AG09309 (cell line): ENCODE data around the gene SRPK1.

Experiments
- DNase-seq: peaks from one replicate; pipeline ENCODE4 v3.0.0-alpha.2; 2010; ENCODE audit warnings: low read depth
- H3K4me3 ChIP-seq: 2 replicates; pipeline ENCODE4 v1.5.1; 2011; ENCODE audit warnings: mild to moderate bottlenecking, low read depth, low read length, moderate library complexity; ENCODE audit not compliant: control insufficient read depth
- TF ChIP-seq, protein P1 (sequence below): IDR thresholded peaks from 2 replicates; pipeline ENCODE4 v1.5.1; 2011; ENCODE audit warnings: mild to moderate bottlenecking, low read depth, low read length, inconsistent platforms; ENCODE audit not compliant: insufficient read depth, control insufficient read depth; ENCODE audit errors: missing control alignments

The SRPK1 gene

DNA sequence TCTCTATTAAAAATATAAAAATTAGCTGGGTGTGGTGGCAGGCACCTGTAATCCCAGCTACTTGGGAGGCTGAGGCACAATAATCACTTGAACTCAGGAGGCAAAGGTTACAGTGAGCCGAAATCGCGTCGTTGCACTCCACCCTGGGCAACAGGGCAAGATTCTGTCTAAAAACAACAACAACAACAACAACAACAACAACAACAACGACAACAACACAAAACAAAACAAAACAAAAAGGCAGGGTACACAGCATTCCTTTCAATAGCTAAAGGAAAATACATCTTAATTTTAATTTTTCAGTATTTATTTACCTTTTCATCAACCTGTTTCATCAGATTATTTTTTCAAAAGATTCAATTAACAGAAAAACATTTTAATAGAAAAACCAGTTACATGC is 28.4 kb downstream of the SRPK1 start:
- H3K4me3 ChIP-seq: no peak overlapping the region
- no peak for DNase-seq
- TF ChIP-seq, protein P1, sequence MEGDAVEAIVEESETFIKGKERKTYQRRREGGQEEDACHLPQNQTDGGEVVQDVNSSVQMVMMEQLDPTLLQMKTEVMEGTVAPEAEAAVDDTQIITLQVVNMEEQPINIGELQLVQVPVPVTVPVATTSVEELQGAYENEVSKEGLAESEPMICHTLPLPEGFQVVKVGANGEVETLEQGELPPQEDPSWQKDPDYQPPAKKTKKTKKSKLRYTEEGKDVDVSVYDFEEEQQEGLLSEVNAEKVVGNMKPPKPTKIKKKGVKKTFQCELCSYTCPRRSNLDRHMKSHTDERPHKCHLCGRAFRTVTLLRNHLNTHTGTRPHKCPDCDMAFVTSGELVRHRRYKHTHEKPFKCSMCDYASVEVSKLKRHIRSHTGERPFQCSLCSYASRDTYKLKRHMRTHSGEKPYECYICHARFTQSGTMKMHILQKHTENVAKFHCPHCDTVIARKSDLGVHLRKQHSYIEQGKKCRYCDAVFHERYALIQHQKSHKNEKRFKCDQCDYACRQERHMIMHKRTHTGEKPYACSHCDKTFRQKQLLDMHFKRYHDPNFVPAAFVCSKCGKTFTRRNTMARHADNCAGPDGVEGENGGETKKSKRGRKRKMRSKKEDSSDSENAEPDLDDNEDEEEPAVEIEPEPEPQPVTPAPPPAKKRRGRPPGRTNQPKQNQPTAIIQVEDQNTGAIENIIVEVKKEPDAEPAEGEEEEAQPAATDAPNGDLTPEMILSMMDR: no peak

DNA sequence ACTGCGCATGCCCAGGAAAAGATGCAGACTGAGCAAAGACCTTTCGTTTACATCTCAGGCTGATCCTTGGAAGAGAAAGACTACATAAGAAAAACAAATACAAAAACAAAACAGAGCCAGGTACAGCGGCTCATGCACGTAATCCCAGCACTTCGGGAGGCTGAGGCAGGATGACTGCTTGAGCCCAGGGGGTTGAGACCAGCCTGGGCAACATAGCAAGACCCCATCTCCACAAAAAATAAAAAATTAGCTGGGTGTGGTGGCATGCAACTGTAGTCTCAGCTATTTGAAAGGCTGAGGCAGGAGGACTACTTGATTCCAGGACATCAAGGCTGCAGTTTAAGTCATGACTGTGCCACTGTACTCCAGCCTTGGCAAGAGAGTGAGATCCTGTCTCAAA is 41.7 kb downstream of the SRPK1 start:
- no peak overlapping the region for H3K4me3 ChIP-seq
- DNase-seq: no peak
- TF ChIP-seq, protein P1: no peak

DNA sequence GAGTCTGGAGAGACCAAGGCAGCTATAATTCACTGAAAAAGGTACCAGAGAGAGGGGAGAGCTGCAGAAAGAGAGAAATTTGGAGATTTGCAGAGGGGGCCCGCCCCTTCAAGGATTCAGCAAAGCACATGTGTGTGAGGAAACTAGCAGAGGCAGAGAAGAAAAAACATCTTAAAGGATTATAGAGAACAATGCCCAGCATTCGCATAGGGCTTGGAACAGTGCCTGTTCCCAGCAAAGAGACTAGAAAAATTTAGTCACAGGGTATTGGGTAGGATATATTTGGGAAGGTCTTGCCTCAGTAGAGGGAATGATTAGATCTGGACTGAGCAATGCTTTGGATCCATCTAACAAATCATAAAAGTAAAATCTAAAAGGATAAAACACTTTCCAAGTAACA is 44.0 kb downstream of the SRPK1 start:
- TF ChIP-seq, protein P1: no peak
- no peak overlapping the region for H3K4me3 ChIP-seq
- DNase-seq: no peak

DNA sequence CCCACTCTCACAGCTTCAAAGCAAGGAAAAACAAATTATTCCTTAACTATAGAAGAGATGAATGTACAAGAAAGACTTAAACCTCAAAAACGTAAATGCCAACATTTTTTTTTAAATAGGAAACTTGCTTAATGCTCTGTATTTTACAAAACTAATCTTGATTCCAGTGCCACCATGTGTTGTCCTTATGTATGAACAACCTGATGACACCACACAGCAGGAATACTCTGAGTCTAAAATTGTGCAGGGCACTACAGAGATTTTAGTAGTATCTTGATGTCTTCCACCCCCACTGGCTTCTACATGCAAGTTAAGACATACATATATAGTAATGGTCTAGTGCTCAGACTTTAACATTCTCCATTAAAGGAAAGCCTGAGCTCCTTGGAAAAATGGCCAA is 46.2 kb downstream of the SRPK1 start:
- no peak for DNase-seq
- TF ChIP-seq, protein P1: no peak
- no peak overlapping the region for H3K4me3 ChIP-seq

DNA sequence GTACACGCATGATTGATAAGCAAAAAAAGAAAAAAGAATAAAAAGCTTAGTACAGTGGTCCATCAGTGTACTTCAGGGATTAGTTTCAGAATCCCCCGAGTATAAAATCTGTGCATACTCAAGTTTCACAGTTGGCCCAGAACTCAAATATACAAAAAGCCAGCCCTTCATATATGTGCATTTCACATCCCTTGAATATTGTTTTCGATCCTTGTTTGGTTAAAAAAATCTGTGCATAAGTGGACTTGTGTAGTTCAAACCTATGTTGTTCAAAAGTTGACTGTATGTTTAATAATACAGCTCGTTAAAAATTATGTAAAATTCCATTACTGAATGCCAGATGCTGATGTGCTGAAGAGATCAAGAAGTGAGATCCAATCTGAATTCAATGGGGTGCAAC is 61.5 kb downstream of the SRPK1 start:
- TF ChIP-seq, protein P1: no peak
- no peak overlapping the region for H3K4me3 ChIP-seq
- no peak for DNase-seq

DNA sequence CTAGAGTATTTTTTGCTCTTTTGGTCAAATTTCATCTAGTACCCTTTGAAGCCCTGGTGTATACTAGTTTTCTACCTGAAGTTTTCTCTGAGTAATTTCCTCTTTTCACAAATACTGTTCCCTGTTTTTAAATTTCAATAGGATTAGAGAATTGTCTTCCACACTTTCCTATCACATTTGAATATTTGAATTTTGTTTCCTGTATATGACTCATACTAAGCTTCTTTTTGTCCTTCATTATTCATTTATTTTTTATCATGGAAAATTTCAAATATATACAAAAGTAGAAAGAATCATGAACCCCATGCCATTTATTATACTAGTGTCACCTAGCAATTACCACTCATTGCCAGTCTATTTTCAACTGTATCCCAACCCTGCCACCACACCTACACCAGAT is 63.0 kb downstream of the SRPK1 start:
- DNase-seq: no peak
- H3K4me3 ChIP-seq: no peak overlapping the region
- TF ChIP-seq, protein P1: no peak

DNA sequence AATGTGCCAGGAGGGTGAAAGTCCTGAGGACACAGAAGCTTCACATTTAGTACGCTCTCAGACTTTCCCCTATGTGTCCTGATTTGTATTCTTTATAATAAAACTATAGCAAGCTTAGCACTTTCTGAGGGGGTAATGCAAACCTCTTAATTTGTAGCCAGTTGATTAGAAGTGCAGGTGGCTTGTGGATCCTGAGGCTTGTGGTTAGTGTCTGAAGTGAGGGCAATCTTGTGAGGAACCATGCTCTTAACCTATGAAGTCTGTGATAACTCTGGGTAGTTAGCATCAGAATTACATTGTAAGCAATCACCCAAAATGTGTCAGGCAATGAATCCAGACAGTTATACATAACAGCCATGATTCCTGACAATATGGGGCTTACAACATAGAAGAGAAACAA is 64.6 kb downstream of the SRPK1 start:
- H3K4me3 ChIP-seq: no peak overlapping the region
- TF ChIP-seq, protein P1: no peak
- no peak for DNase-seq
